GM12873 (cell line): ENCODE results near the gene PPP1R10.

Source experiments
- CTCF ChIP-seq: IDR thresholded peaks from 2 replicates; pipeline ENCODE4 v1.5.1; 2012; ENCODE audit warnings: low read depth, mild to moderate bottlenecking, moderate library complexity, low read length, control low read depth; ENCODE audit not compliant: insufficient read depth; ENCODE audit errors: missing control alignments

Gene PPP1R10

DNA sequence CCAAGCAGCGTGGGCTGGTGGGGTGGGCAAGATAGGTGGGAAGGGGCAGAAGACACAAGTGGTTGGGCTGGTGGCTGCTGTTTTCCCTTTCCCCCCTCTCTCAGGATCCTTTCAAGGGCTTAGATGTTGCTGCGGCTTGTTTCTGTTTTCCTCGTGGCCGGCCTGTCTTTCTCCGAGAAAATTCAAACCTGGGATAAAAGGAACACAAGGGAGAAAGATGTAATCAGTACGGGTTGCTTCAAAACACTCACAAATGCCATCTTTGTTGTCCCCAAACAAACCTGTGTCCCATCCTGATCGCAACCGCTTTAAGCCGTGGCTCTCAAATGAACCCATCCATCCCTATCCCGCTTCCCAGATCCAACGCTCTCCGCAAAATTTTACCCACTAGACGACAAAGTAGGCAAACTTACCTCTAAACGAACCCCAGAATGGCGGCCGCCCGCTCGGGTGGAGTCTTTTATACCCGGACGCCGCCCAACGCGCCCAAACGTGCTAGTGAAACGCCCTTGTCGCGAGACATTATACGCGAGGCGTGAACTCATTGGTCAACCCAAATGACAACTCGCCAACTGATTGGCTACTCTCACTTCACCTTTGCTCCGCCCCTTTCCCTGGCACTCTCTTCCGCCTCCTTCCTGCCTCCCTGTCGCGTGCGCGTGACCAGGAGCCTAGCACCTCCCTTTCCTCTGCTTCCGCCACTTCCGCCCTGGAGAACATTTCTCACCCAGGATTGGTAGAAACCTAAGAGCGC, at the start of gene PPP1R10:
PPP1R10 (minus strand) TSS at position 433 of the 754 bp plus-strand sequence. CDS start 7,299 bp downstream, outside the sequence.
- TF ChIP-seq CTCF = no peak

GRCh38 chr6:30664994-30665767, 48.1 kb upstream of the PPP1R10 start:
- no peak for TF ChIP-seq CTCF

DNA sequence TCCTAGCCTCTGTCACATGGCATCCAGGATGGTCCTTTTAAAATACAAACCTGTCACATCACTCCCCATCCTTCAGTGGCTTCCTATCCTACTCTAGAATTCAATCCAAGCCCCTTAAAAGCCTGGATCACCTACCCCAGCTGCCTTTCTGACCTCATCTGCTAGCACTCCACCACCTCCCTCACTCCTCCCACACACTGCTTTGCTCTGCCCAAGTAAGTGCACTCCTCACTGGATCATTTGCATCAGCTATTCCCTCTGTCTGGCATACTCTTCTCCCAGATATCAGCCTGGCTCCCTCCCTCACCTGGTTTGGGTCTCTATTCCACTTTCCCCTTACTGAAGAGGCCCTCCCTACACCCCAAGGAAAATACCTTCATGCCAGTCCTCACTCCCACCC, 40.4 kb upstream of the PPP1R10 start:
- no peak for TF ChIP-seq CTCF

DNA sequence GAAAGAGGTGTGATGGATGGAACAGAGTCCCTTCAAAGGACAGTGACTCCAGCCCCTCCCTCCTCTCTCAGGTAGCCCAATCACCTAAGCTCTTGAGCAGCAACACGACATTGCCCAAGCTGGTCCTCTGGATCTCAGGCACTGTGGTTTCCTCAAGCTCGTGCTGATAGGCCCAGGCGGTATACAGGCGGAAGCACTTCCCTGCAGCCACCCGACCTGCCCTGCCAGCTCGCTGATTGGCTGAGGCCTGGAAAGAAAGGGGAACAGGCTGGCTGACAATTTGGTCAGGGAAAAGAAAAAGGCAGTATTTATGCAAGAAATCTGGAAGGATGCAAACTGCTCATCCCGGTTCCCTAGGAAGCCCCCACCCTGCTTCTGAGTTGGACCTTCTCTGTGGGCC, 39.5 kb upstream of the PPP1R10 start:
- TF ChIP-seq CTCF = no peak

DNA sequence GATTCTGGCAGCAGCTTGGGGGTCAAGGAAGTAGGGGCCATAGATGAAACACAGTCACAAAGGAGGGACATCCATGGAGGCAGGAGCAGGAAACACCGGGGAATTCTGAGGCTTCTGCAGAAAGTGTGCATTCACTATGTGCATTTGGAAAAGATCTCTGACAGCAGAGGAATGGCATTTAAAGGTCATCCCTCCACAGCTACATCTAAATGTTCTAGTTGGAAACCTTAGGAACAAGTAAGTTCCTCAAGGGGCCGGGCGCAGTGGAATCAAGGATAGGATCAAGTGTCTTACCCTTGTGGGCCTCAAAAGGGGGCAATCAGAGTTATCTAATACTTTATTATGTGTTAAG, 38.7 kb upstream of the PPP1R10 start:
- no peak for TF ChIP-seq CTCF

- no peak for TF ChIP-seq CTCF
Observed at GRCh38 chr6:30654798-30655742, 38.0 kb upstream of the PPP1R10 start.
